HG03060 (cell line): ENCODE measurements around the gene SLC26A6.

Experiments
- ATAC-seq: cut with Tn5 transposase; IDR thresholded peaks from one replicate; pipeline ENCODE4 v1.9.1; 2021; ENCODE audit warnings: low read depth, moderate number of reproducible peaks; ENCODE audit not compliant: unreplicated experiment

SLC26A6 gene

DNA sequence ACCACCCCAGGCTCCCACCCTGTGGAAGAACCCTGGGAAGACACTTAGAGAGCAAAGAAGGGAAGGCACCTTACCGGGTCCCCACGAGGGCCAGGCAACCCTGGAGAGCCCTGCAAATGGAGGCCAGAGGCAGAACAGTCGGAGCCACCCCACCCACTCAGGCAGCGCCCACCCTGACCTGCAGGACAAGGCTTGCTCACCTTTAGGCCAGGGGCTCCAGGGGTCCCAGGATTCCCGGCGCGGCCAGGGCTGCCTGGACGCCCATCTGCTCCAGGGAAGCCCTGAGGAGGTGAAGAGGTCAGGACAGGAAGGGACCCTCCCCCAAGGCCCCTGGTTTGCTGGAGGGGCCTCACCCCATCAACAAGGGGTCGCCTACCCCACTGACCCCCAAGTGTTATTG lies 50.4 kb downstream of the SLC26A6 start:
- ATAC-seq: no peak

DNA sequence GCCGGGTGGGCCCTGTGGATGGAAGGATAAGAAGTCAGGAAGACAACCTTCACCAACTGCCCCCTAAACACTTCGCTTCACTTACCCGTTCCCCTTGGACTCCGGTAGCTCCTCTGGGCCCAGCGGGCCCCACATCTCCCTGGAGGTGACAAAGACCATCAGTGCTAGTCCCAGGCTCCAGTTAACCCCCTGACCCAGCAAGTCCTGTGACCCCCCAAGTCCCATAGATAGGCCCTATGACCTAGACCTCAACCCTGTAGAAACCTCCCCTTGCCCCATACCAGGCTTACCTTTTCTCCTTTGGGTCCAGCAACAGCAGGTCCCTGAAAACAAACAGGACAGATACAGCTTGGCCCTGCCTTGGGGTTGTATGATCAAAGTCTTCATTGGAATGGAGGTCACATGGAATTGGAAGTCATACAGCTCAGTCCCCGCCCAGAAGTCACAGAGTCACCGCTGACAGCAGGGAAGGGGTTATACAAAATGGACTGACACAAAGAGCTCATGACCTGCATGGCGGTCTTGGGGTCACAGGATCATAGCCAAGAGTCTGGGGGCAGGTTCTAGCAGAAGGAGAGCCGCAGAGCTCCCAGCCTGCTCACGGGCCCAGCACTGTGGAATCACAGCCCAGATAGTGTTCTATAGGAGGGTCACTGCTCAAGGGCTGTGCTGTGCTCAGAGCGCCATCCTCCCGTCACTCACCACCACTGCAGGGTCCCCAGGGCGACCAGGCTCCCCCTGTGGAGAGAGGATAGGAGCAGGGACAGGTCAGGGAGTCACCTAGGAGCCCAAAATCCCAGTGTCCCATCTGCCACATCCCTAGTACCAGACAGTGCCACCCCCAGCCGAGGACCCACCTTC lies 53.4 kb downstream of the SLC26A6 start:
- no peak for ATAC-seq

DNA sequence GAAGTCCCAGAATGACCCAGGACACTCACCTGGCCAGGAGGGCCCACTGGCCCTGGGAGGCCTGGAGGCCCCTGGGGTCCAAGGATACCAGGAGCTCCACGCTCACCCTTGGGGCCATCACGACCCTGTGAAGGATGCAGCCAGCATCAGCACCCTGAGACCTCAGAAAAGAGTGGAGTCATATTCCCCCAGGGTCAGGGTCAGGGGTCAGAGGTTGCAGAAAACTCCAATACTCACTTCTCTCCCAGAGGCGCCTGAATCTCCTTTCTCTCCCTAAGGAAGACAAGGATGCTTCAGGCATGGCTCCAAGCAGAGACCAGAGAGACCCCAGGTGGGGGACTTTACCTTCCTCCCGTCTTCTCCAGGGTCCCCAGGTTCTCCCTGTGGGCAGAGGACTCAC lies 58.6 kb downstream of the SLC26A6 start:
- ATAC-seq: no peak
